Ishikawa (cell line): ENCODE measurements around the gene THSD4.

ENCODE experiments used
- CEBPB ChIP-seq: IDR thresholded peaks from 2 replicates; pipeline ENCODE4 v1.6.1; 2012
- CREB1 ChIP-seq: IDR thresholded peaks from 2 replicates; pipeline ENCODE4 v1.6.1; 2012; ENCODE audit warnings: low read depth
- EGR1 ChIP-seq: IDR thresholded peaks from 2 replicates; pipeline ENCODE4 v1.6.1; 2012
- EP300 ChIP-seq: IDR thresholded peaks from 2 replicates; pipeline ENCODE4 v1.6.1; 2012; ENCODE audit warnings: borderline replicate concordance
- FOXM1 ChIP-seq: IDR thresholded peaks from 2 replicates; pipeline ENCODE4 v1.6.1; 2012; ENCODE audit warnings: low read depth, borderline replicate concordance
- NFIC ChIP-seq: IDR thresholded peaks from 2 replicates; pipeline ENCODE4 v1.6.1; 2012
- RAD21 ChIP-seq: IDR thresholded peaks from 2 replicates; pipeline ENCODE4 v1.6.1; 2012; ENCODE audit warnings: low read depth
- TAF1 ChIP-seq: IDR thresholded peaks from 2 replicates; pipeline ENCODE4 v1.6.1; 2012; ENCODE audit warnings: low read depth, mild to moderate bottlenecking
- TCF12 ChIP-seq: IDR thresholded peaks from 2 replicates; pipeline ENCODE4 v1.6.1; 2012; ENCODE audit warnings: low read depth
- TEAD4 ChIP-seq: IDR thresholded peaks from 2 replicates; pipeline ENCODE4 v1.6.1; 2012
- YY1 ChIP-seq: IDR thresholded peaks from 2 replicates; pipeline ENCODE4 v1.6.1; 2012; ENCODE audit warnings: low read depth
- ZBTB7A ChIP-seq: IDR thresholded peaks from 2 replicates; pipeline ENCODE4 v1.6.1; 2012; ENCODE audit warnings: low read depth
- TF ChIP-seq, protein P1 (sequence below): IDR thresholded peaks from 2 replicates; pipeline ENCODE4 v1.6.1; 2012; ENCODE audit warnings: low read depth, mild to moderate bottlenecking
- TF ChIP-seq, protein P2 (sequence below): IDR thresholded peaks from 2 replicates; pipeline ENCODE4 v1.6.1; 2012
- TF ChIP-seq, protein P3 (sequence below): IDR thresholded peaks from 2 replicates; pipeline ENCODE4 v1.6.1; 2012

THSD4 gene

DNA sequence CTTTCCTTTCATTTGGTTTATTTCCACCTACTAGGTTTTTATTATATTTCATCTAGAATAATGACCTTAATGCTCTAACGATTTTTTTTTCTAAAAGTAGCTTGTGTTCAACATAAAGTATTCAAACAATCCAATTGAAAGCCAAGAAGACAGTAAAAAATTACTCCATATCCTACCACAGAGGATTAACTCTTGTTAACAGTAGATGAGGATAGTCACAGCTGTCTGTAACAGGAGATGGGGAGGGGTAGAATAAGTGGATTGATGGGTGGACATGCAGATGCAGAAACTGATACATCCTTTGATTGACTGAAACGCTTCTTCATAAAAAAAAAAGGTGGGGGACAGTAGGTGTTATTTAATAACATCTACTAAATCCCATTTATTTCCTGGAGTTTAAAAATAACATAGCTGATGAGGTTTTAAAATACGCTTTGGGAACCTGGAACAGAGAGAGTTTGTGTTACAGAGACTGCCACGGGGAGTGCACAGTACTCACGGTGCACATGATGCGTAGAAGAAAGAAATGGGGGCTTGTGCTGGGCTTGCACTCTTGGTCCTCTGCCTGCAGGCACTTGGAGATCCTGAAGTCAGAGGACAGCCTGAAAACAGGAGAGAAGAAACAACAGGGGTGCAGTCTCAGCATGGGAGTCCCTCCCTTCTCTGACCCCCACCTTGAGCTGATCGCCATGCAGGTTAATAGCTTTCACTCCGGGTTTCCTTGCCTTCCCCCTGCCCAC, 226.7 kb downstream of the THSD4 start:
- TF ChIP-seq ZBTB7A = no peak
- TF ChIP-seq, protein P1, sequence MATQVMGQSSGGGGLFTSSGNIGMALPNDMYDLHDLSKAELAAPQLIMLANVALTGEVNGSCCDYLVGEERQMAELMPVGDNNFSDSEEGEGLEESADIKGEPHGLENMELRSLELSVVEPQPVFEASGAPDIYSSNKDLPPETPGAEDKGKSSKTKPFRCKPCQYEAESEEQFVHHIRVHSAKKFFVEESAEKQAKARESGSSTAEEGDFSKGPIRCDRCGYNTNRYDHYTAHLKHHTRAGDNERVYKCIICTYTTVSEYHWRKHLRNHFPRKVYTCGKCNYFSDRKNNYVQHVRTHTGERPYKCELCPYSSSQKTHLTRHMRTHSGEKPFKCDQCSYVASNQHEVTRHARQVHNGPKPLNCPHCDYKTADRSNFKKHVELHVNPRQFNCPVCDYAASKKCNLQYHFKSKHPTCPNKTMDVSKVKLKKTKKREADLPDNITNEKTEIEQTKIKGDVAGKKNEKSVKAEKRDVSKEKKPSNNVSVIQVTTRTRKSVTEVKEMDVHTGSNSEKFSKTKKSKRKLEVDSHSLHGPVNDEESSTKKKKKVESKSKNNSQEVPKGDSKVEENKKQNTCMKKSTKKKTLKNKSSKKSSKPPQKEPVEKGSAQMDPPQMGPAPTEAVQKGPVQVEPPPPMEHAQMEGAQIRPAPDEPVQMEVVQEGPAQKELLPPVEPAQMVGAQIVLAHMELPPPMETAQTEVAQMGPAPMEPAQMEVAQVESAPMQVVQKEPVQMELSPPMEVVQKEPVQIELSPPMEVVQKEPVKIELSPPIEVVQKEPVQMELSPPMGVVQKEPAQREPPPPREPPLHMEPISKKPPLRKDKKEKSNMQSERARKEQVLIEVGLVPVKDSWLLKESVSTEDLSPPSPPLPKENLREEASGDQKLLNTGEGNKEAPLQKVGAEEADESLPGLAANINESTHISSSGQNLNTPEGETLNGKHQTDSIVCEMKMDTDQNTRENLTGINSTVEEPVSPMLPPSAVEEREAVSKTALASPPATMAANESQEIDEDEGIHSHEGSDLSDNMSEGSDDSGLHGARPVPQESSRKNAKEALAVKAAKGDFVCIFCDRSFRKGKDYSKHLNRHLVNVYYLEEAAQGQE = no peak
- no peak for TF ChIP-seq YY1
- no peak for TF ChIP-seq EGR1
- no peak for TF ChIP-seq EP300
- TF ChIP-seq, protein P2, sequence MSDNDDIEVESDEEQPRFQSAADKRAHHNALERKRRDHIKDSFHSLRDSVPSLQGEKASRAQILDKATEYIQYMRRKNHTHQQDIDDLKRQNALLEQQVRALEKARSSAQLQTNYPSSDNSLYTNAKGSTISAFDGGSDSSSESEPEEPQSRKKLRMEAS = no peak

DNA sequence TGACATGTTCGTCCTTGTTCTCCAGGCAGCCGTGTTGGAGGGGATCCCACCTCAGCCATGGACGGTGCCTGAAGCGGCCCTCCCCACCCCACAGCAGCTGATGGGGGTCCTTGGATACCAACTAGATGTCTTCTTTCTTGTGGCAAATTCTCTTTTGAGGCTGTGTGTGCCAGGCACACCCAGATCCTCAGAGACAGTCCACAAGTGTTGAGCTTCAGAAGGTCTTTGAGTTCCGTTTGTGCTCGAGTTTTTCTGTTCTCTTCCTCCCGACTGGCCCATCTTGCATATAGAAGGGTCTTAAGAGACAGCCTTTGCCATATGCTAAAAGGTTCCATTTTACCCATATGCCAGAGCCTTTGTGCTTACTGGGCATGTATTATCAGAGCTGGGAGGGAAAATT, 227.4 kb downstream of the THSD4 start:
- TF ChIP-seq, protein P3, sequence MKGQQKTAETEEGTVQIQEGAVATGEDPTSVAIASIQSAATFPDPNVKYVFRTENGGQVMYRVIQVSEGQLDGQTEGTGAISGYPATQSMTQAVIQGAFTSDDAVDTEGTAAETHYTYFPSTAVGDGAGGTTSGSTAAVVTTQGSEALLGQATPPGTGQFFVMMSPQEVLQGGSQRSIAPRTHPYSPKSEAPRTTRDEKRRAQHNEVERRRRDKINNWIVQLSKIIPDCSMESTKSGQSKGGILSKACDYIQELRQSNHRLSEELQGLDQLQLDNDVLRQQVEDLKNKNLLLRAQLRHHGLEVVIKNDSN = no peak
- no peak for TF ChIP-seq CEBPB
- TF ChIP-seq TAF1 = no peak
- TF ChIP-seq, protein P2 = no peak
- TF ChIP-seq FOXM1 = no peak

DNA sequence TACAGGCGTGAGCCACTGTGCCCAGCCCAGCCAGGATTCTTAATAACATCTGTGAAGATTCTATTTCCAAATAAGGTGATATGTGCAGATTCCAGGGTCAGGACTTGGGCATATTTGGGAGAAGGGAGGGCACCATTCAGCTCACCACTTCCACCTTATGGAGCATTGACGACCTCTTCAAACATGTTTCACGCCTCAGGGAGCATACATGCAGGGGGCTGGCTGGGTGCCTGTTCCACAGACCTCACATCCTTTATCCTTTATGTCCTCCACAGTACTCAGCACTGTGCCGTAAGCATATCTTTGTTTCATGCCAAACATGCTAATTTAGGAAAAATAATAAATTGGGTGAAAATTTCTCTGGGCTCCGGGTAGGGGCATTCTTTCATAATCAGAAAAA, 229.0 kb downstream of the THSD4 start:
- TF ChIP-seq RAD21 (no peak), FOXM1 (no peak)

DNA sequence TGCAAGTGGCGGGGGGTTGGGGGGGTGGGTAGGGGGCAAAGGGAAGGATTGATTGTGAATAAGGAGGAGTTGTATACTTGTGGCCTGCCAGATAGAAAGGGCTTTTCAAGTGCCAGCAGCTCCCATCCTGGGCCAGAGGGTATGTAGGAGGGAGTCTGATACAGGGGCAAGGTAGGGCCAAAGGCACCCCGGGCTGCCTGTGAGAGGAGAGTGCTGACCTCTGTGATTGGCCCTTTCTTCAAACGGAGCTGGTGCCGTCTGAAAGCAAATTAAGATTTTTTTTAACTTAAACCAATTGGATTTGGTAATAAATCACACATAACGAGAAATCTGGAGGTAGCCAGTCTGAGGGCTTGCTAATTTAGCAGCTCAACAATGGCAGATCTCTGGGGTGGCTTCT, 229.9 kb downstream of the THSD4 start:
- no peak for TF ChIP-seq TEAD4

DNA sequence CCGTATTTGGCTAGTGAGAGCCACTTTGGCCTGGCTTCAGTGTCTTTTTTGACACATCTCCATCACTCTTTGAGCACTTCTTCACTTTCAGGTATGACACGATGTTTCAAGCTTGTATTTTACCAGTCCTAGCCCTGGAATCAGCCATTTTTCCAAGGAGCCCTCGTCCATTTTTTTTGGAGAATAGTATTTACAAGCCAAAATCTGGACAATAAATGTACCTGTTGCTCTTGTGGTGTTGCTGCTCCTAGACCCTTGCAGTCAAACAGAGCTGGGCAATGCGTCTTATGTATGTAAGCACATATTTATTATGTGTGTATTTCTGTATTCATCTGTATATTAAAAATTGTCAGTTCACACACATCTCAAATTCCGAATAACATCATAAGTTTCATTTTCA, 231.2 kb downstream of the THSD4 start:
- TF ChIP-seq RAD21 (no peak), EGR1 (no peak), ZBTB7A (no peak), NFIC (no peak), YY1 (no peak), CEBPB (no peak)
- TF ChIP-seq, protein P2 = no peak
- TF ChIP-seq, protein P3 = no peak

DNA sequence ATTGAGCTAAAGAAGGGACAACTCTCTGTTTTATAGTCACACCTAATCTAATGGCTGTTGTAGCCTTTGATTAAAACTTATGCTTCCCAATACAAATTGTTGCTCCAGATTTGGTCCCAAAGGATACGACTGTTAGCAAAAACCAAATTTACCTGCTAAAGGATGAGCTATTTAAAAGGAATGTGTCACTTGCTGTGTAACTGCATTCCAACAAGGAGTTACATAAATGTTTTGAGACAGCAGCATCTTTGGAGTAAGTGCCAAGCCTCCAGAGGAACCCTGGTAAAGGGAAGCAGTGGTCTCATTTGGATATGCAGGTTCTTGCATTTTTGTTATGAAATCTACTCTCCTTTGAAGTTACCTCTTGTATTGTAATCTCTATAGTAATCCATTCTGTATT, 233.3 kb downstream of the THSD4 start:
- TF ChIP-seq RAD21 (no peak), CREB1 (no peak)

DNA sequence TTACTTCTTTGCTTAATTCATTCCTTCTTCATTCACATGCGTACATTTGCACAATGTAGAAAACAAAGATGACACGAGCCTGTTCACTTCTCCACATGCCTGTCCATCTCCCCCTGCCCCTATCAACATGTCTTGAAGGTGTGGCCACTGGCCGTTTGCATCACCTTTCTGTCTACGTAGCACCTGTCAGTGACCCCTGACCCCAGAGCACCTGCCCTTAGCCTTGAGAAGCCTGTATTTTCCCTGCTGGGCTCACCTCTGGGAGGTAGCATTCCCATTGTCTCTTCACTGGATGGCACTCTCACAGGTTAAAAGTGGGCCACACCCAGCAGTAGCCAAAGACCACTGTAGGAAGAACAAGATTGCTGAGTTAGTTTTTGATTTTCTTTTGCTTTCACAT, 234.1 kb downstream of the THSD4 start:
- no peak for TF ChIP-seq YY1
- TF ChIP-seq FOXM1 = no peak
- TF ChIP-seq CEBPB = no peak
- TF ChIP-seq, protein P2 = no peak

DNA sequence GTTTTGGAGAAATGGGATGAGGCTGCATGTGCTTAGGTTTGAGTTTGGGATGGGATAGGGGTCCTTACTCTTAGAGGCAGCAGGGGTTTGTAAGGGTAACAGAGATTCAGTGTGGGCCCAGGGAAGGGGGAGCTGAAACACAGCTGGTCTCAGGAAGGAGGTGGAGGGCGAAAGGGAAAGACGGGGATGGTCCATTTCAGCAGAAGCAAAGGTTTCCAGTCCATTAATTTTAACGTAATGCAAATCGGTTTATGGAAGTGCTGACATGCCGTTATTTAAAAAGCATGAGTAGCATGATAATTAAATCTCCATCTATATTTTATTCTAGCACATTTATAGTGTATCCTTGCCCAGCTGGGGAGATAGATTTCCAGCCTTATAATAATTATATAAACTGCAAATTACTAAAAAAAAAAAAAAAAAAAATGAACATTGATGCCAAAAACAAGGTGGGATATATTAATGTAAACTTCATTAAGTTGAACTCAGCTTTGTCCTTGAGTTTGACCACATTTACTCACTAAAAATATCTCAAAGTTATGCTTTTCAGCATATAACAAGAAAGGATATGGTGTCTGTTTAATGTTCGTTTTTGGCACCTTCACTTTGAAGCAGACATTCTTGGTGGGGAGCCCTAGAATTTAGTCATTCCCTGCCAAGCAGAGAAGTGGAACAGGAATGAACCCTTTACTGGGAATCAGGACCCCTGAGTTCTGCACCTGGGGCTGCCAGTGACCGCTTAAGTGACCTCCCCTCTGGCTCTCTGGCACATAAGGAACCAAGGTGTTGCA, 234.7 kb downstream of the THSD4 start:
- TF ChIP-seq, protein P2 = no peak
- TF ChIP-seq FOXM1 (no peak), YY1 (no peak), CREB1 (no peak), EGR1 (no peak), EP300 (no peak), TCF12 (no peak), TAF1 (no peak), TEAD4 (no peak), CEBPB (no peak), NFIC (no peak), ZBTB7A (no peak)
- TF ChIP-seq, protein P3 = no peak
- TF ChIP-seq, protein P1 = no peak
